WERI-Rb-1 (cell line): Measurements from ENCODE around the gene DKKL1.

Source experiments
- DNase-seq: peaks from one replicate; pipeline ENCODE4 v3.0.0-alpha.2; 2020
- H3K27ac ChIP-seq: fragments of 250-450 bp; sonication (Bioruptor Pico); 2 replicates; pipeline ENCODE4 v1.5.1; 2020; ENCODE audit warnings: mild to moderate bottlenecking, moderate library complexity
- H3K27me3 ChIP-seq: fragments of 250-450 bp; sonication (Bioruptor Pico); 2 replicates; pipeline ENCODE4 v1.5.1; 2021; ENCODE audit warnings: mild to moderate bottlenecking, low read depth, moderate library complexity; ENCODE audit not compliant: insufficient read depth, severe bottlenecking
- H3K36me3 ChIP-seq: fragments of 250-450 bp; sonication (Bioruptor Pico); 2 replicates; pipeline ENCODE4 v1.5.1; 2020; ENCODE audit warnings: mild to moderate bottlenecking, moderate library complexity
- H3K4me3 ChIP-seq: 2 replicates; pipeline ENCODE4 v1.5.1; 2011; ENCODE audit warnings: low read depth, mild to moderate bottlenecking, control low read depth, low read length
- H3K9me3 ChIP-seq: fragments of 250-450 bp; sonication (Bioruptor Pico); 2 replicates; pipeline ENCODE4 v1.5.1; 2021; ENCODE audit warnings: mild to moderate bottlenecking, moderate library complexity; ENCODE audit not compliant: severe bottlenecking
- TF ChIP-seq, protein P1 (sequence below): IDR thresholded peaks from 2 replicates; pipeline ENCODE4 v1.5.1; 2011; ENCODE audit warnings: low read depth, mild to moderate bottlenecking, control low read depth, inconsistent platforms, low read length

DKKL1 gene

DNA sequence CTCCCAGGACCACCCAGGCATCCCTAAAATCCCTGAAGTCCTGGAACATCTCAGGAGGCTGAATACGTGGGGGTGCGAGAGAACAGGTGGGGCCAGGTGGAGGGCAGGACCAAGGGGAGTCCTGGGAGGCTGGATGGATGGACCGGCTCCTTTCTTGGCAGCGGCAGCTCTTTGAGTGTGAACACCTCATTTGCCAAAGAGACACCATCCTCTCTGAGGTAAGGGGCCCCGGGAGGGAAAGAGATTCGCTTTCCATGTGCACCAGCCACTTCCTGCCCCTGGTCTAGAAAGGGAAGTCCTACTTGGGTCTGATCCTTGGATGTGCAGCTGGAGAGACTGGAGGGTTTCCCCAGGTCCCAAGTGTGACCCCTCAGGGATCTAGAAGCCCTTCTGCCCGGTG lies 43.4 kb downstream of the DKKL1 start:
- H3K4me3 ChIP-seq: no peak overlapping the region
- no peaks in the 10 kb centered on the region for H3K9me3 ChIP-seq
- H3K27me3 ChIP-seq: no peaks in the 10 kb centered on the region
- no peaks in the 10 kb centered on the region for H3K36me3 ChIP-seq
- TF ChIP-seq, protein P1, sequence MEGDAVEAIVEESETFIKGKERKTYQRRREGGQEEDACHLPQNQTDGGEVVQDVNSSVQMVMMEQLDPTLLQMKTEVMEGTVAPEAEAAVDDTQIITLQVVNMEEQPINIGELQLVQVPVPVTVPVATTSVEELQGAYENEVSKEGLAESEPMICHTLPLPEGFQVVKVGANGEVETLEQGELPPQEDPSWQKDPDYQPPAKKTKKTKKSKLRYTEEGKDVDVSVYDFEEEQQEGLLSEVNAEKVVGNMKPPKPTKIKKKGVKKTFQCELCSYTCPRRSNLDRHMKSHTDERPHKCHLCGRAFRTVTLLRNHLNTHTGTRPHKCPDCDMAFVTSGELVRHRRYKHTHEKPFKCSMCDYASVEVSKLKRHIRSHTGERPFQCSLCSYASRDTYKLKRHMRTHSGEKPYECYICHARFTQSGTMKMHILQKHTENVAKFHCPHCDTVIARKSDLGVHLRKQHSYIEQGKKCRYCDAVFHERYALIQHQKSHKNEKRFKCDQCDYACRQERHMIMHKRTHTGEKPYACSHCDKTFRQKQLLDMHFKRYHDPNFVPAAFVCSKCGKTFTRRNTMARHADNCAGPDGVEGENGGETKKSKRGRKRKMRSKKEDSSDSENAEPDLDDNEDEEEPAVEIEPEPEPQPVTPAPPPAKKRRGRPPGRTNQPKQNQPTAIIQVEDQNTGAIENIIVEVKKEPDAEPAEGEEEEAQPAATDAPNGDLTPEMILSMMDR: no peak
- no peak overlapping the region for H3K27ac ChIP-seq
- no peak for DNase-seq

DNA sequence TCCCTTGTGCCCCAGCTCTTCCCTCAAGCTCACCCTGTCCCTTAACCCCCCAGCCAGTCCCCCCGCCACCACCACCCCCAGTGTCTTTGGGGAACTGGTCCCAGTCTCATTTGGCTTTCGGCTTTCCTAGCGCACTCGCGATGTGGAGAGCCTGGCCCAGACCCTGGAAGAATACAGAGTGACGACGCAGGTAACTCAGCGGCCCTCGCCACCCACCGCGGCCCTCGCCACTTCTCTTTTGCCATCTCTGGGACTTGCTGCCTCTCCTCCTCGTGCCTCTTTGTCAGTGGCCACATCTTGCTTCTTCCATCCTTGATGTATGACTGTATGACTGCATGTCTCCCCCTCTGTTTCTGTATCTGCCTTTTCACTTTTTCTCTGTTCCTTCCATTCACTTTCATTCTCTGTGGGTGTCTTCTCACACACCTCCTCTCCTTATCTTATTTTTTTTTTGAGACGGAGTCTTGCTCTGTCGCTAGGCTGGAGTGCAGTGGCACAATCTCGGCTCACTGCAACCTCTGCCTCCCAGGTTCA lies 43.9 kb downstream of the DKKL1 start:
- TF ChIP-seq, protein P1: no peak
- H3K36me3 ChIP-seq: no peaks in the 10 kb centered on the region
- no peaks in the 10 kb centered on the region for H3K9me3 ChIP-seq
- H3K27me3 ChIP-seq: no peaks in the 10 kb centered on the region
- no peak overlapping the region for H3K4me3 ChIP-seq
- DNase-seq: no peak
- H3K27ac ChIP-seq: no peak overlapping the region

DNA sequence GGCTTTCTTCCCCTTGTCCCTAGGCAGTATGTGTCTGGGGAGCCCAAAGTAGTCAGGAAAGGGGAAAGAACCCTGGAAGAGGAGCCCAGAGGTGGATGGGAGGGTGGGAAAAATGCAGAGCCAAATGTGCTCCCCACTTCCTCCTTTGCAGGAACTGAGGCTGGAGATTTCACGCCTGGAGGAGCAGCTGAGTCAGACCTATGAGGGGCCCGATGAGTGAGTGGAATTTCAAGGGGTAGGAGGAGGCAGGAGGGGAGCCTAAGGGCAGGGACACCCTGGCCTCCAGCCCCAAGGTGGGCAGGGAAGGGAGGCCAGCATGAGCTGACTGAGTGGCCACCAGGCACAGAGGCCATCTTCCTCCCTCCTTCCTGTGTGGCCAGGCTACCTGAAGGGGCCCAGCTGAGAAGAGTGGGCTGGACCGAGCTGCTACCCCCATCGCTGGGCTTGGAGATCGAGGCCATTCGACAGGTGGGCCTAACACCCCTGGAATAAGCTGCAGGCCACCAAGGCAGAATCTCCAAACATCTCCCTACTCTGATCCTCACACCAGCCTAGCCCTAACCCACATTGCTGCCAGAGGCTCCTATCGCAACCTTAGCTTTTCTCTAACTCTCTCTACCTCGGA lies 45.3 kb downstream of the DKKL1 start:
- DNase-seq: no peak
- Histone ChIP-seq H3K4me3 (no peak overlapping the region), H3K27me3 (no peaks in the 10 kb centered on the region), H3K27ac (peak overlapping the region; percentile 40), H3K36me3 (no peaks in the 10 kb centered on the region), H3K9me3 (no peaks in the 10 kb centered on the region)
- TF ChIP-seq, protein P1: no peak

DNA sequence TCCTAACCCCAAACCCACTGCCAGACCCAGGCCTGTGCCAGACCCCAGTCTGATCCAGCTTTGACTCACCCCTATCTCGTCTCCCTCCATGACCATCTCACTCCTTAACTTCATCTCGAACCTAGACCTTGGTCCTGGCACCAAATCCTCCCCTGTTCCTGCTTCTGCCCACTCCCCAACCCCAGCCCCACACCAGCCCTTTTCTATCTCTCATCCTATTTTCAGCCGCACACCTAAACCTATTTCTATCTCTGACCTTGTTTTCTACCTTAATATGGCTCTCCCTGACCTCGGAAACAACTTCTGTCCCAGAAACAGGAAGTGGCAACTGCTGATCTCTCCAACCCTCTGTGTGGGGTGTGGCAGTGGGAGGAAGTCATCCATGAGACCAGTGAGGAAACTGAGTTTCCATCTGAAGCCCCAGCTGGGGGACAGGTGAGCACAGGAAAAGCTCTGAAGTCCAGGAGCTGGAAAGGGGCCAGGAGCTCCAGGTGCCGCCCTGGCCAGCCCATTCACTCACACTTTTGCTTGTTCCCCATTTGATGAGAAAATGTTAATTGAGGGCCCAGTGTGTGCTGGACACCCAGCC lies 45.9 kb downstream of the DKKL1 start:
- no peaks in the 10 kb centered on the region for H3K36me3 ChIP-seq
- no peak overlapping the region for H3K27ac ChIP-seq
- DNase-seq: no peak
- no peak overlapping the region for H3K4me3 ChIP-seq
- H3K9me3 ChIP-seq: no peaks in the 10 kb centered on the region
- TF ChIP-seq, protein P1: no peak
- no peaks in the 10 kb centered on the region for H3K27me3 ChIP-seq

DNA sequence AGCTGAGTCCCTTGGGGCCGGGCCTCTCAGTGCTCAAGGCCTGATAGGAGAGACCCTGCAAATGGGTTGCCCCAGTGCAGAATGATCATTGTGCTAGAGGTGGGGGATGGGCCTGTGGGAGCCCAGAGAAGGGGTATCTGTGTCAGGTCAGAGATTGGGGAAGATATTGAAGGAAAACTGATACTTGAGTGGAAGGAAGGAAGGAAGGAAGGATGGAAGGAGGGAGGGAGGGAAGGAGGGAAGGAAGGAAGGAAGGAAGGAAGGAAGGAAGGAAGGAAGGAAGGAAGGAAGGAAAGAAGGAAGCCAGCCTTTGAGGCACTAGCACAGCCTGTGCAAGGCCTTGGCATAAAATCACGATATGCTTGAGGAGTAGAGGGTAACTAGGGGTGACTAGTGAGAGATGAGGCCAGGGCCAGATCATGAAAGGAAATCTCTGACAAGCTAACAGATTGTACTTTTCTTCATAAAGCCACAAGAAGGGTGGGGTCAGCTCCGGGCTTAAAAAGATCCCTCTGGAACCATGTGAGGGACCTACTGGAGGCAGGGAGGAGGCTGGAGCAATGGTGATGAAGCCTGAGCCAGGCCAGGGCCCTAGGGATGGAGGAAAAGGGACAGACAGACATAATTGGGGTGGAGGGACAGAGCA lies 48.1 kb downstream of the DKKL1 start:
- Histone ChIP-seq H3K9me3 (no peaks in the 10 kb centered on the region), H3K4me3 (no peak overlapping the region), H3K27ac (no peak overlapping the region), H3K27me3 (no peaks in the 10 kb centered on the region), H3K36me3 (no peaks in the 10 kb centered on the region)
- TF ChIP-seq, protein P1: no peak
- DNase-seq: no peak
